Measurements from ENCODE around the gene DMRT1.
"Not testable (repeated sequence)": the region's sequence is repeated elsewhere in the genome, so short reads cannot be mapped to it uniquely, and the experiment has no call there.

DMRT1 gene

DNA sequence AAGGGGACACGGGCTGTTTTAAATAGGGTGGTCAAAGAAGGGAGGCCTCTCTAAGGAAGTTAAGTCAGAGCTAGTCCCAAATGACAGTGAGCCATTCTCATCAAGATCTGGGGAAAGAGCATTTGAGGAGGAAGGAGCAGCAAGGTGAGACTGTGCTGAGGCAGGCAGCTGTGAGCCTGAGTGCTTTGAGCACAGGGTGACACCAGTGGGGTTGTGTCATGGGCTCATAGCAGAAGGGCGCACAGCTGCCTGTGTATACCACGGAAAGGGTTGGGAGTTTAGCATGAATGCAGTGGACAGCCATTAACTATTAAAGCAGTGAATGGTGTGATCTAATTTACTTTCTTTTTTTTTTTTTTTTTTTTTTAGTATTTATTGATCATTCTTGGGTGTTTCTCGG lies 19.2 kb downstream of the DMRT1 start:
- no peak for TF ChIP-seq ZFX (IDR thresholded peaks at IDR 0.05; ENCODE audit: borderline replicate concordance)
- TF ChIP-seq, protein P1, sequence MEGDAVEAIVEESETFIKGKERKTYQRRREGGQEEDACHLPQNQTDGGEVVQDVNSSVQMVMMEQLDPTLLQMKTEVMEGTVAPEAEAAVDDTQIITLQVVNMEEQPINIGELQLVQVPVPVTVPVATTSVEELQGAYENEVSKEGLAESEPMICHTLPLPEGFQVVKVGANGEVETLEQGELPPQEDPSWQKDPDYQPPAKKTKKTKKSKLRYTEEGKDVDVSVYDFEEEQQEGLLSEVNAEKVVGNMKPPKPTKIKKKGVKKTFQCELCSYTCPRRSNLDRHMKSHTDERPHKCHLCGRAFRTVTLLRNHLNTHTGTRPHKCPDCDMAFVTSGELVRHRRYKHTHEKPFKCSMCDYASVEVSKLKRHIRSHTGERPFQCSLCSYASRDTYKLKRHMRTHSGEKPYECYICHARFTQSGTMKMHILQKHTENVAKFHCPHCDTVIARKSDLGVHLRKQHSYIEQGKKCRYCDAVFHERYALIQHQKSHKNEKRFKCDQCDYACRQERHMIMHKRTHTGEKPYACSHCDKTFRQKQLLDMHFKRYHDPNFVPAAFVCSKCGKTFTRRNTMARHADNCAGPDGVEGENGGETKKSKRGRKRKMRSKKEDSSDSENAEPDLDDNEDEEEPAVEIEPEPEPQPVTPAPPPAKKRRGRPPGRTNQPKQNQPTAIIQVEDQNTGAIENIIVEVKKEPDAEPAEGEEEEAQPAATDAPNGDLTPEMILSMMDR (IDR thresholded peaks at IDR 0.05), result no peak
- no peak overlapping the region for H3K27ac ChIP-seq

DNA sequence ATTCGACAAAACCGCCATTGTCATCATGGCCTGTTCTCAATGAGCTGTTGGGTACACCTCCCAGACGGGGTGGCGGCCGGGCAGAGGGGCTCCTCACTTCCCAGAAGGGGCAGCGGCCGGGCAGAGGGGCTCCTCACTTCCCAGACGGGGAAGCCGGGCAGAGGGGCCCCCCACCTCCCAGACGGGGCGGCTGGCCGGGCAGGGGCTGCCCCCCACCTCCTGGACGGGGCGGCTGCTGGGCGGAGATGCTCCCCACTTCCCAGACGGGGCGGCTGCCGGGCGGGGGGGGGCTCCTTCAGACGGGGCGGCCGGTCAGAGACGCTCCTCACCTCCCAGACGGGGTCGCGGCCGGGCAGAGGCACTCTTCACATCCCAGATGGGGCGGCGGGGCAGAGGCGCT lies 20.0 kb downstream of the DMRT1 start:
- not testable (repeated sequence) for H3K27ac ChIP-seq

- no peak overlapping the region for H3K27ac ChIP-seq
- TF ChIP-seq, protein P1 (IDR thresholded peaks at IDR 0.05), result no peak
- no peak for TF ChIP-seq ZFX (IDR thresholded peaks at IDR 0.05; ENCODE audit: borderline replicate concordance)
Measured at GRCh38 chr9:875119-875962, 33.8 kb downstream of the DMRT1 start.

- no peak overlapping the region for H3K27ac ChIP-seq
- TF ChIP-seq, protein P1 (IDR thresholded peaks at IDR 0.05), result no peak
- no peak for TF ChIP-seq ZFX (IDR thresholded peaks at IDR 0.05; ENCODE audit: borderline replicate concordance)
Measured at GRCh38 chr9:876425-876824, 34.9 kb downstream of the DMRT1 start.

GRCh38 chr9:878239-878638 lies 36.7 kb downstream of the DMRT1 start:
- TF ChIP-seq ZFX (IDR thresholded peaks at IDR 0.05; ENCODE audit: borderline replicate concordance), result no peak
- TF ChIP-seq, protein P1 (IDR thresholded peaks at IDR 0.05), result no peak

DNA sequence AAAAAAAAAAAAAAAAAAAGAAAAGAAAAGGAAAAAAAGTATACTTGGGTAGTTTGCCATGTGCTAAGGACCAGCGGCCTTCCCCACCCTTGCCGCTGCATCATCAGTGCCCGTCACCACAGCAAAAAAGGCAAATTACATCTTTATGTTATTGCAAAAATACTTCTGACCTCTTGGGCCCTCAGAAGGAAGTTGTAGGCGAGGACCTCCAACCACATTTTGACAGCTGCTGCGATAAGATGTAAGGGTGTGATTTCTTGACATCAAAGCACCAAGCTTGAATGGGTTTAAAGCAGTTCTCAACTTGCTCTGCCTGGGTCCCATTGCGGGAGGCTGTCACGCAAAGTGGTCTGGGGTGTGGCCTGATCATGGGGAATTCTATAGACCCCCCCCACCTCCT lies 39.2 kb downstream of the DMRT1 start:
- TF ChIP-seq ZFX (IDR thresholded peaks at IDR 0.05; ENCODE audit: borderline replicate concordance), result no peak
- TF ChIP-seq, protein P1 (IDR thresholded peaks at IDR 0.05), result no peak
- no peak overlapping the region for H3K27ac ChIP-seq

More at GRCh38 chr9:878239-878638, 36.7 kb downstream of the DMRT1 start:
- H3K27ac ChIP-seq, result no peak overlapping the region

GRCh38 chr9:882416-882924 lies 41.0 kb downstream of the DMRT1 start:
- H3K27ac ChIP-seq, result no peak overlapping the region
- TF ChIP-seq ZFX (IDR thresholded peaks at IDR 0.05; ENCODE audit: borderline replicate concordance), result no peak
- TF ChIP-seq, protein P1 (IDR thresholded peaks at IDR 0.05), result peak; percentile 30; the same call in 1 of the 2 replicates
